Measurements from ENCODE around the gene GRIN2A. TPM values are rescaled to one million over a fixed set of nuclear protein-coding genes. Genes with fewer than 3 reads are reported as not detected.

The GRIN2A gene
- total and polyA plus RNA-seq, 2 donors, result 0.25 to 1.1 TPM

DNA sequence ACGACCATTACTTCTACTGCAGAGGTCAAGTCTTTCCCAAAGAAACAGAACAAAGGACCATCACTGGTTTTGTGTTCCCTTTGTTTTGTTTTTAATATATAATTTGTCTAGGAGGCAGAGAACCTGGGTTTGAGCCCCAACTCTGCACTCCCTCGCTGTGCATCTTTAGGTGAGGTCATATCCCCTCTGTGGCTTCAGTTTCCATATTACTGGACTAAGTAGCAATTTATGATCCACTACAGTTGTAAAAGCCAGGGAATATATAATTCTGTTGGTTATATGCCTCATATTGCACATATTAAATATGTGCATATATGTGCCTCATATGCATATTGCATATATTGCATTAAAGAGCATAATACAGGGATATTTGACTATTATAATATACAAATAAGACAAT, 392.0 kb downstream of the GRIN2A start:
- Histone ChIP-seq H3K27ac (ENCODE audit: low read depth in 1 of 2, low read length in 1 of 2) (no peak overlapping the region), H3K9me3 (ENCODE audit: control insufficient read depth in 2 of 2, insufficient read depth in 1 of 2, low read length in 1 of 2) (no peaks in the 10 kb centered on the region), H3K4me3 (ENCODE audit: low read length in 2 of 2) (no peak overlapping the region), H3K4me1 (ENCODE audit: control insufficient read depth in 2 of 2, insufficient read depth in 2 of 2, low read length in 2 of 2) (no peaks in the 10 kb centered on the region), H3K27me3 (ENCODE audit: control insufficient read depth in 2 of 2, insufficient read depth in 1 of 2, low read length in 1 of 2) (no peaks in the 10 kb centered on the region), H3K36me3 (ENCODE audit: control insufficient read depth in 2 of 2, insufficient read depth in 2 of 2, low read length in 1 of 2) (no peaks in the 10 kb centered on the region)
- DNase-seq (ENCODE audit: low read depth in 6 of 9, low spot score in 9 of 9), result no peak
- WGBS, result 82% methylated on average over 2 of the region's 2 CpGs

DNA sequence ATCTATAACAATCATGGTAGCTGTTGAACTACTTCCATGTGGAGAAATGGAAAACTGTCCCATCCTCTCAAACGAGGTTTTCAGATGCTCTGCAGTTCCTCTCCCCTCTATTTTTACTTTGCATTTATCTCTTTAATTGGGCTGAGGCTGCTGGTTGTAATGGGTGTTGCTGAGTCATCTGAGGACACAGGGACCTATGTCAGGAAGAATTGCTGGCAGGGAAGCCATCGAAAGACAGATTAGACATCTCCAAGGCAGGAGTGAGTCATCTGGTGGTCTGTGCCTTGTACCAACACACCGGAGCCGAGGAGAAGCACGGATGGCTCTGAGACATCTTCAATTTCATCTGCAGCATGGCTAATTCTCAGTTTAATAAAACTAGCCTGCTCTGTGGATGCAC, 394.5 kb downstream of the GRIN2A start:
- Histone ChIP-seq H3K4me3 (ENCODE audit: low read length in 2 of 2) (no peak overlapping the region), H3K9me3 (ENCODE audit: control insufficient read depth in 2 of 2, insufficient read depth in 1 of 2, low read length in 1 of 2) (no peaks in the 10 kb centered on the region), H3K27ac (ENCODE audit: low read depth in 1 of 2, low read length in 1 of 2) (no peak overlapping the region), H3K4me1 (ENCODE audit: control insufficient read depth in 2 of 2, insufficient read depth in 2 of 2, low read length in 2 of 2) (no peaks in the 10 kb centered on the region), H3K27me3 (ENCODE audit: control insufficient read depth in 2 of 2, insufficient read depth in 1 of 2, low read length in 1 of 2) (no peaks in the 10 kb centered on the region), H3K36me3 (ENCODE audit: control insufficient read depth in 2 of 2, insufficient read depth in 2 of 2, low read length in 1 of 2) (no peaks in the 10 kb centered on the region)
- DNase-seq (ENCODE audit: low read depth in 6 of 9, low spot score in 9 of 9), result no peak
- 81% methylated on average over 5 of the region's 5 CpGs for WGBS

DNA sequence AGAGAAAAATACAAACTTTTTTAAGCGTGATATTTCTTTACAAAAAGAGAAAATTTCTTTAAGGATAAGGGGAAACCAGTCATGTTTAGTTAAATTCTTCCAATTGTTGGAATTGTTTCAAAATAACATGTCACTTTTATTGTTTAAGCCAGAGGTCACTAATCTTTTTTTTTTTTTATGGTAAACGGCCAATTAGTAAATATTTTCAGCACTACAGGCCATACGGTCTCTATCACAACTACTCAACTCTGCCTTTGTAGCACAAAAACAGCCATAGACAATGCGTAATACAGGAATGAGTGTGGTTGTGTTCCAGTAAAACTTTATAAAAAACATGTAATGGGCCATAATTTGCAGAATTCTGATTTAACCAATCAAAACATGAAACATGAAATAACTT, 401.4 kb downstream of the GRIN2A start:
- DNase-seq (ENCODE audit: low read depth in 6 of 9, low spot score in 9 of 9), result no peak
- 79% methylated on average over 4 of the region's 4 CpGs for WGBS
- no peaks in the 10 kb centered on the region for H3K36me3 ChIP-seq (ENCODE audit: control insufficient read depth in 2 of 2, insufficient read depth in 2 of 2, low read length in 1 of 2)

DNA sequence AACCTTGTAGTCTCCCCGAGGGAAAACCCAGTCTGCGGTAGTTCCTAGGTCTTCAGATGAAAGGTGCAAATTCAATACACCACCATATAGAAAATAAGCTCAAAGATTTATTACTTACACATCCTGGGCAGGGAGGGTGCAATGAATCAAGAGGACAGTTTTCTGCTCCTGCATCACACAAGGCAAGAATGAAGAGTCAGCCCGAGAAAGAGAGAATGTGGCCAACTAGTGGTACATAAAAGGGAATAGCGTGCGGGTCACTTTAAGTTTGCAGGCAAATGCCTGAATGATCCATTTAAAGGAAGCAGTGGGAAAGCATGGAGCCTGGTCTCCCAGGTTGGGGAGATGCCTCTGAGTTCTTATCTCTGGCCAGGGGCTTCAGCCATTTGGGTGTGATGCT, 403.4 kb downstream of the GRIN2A start:
- H3K4me1 ChIP-seq (ENCODE audit: control insufficient read depth in 2 of 2, insufficient read depth in 2 of 2, low read length in 2 of 2), result no peaks in the 10 kb centered on the region
- WGBS, result 83% methylated on average over 5 of the region's 5 CpGs
- no peaks in the 10 kb centered on the region for H3K9me3 ChIP-seq (ENCODE audit: control insufficient read depth in 2 of 2, insufficient read depth in 1 of 2, low read length in 1 of 2)

More for the DNA sequence above, 401.4 kb downstream of the GRIN2A start:
- H3K4me3 ChIP-seq (ENCODE audit: low read length in 2 of 2), result no peak overlapping the region
- H3K27ac ChIP-seq (ENCODE audit: low read depth in 1 of 2, low read length in 1 of 2), result no peak overlapping the region
- no peaks in the 10 kb centered on the region for H3K4me1 ChIP-seq (ENCODE audit: control insufficient read depth in 2 of 2, insufficient read depth in 2 of 2, low read length in 2 of 2)
- no peaks in the 10 kb centered on the region for H3K27me3 ChIP-seq (ENCODE audit: control insufficient read depth in 2 of 2, insufficient read depth in 1 of 2, low read length in 1 of 2)
- H3K9me3 ChIP-seq (ENCODE audit: control insufficient read depth in 2 of 2, insufficient read depth in 1 of 2, low read length in 1 of 2), result no peaks in the 10 kb centered on the region

DNA sequence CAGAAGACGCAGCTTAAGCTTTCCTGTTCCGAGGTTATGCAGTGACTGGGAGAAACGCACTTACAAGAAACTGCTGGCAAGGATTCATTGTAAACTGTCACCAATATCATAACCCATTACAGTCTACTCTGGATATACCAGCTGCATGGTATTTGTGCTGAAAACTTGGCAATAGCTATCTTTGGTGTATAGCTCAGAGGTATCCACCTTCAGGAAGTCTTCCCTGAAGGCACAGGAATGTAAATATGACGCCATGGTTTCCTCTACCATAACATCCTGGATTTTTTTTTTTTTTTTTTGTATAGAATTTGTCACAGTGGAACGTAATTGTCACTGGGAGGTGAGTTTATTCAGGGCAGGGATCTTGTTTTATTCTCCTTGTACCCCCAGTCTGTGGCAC, 406.2 kb downstream of the GRIN2A start:
- no peaks in the 10 kb centered on the region for H3K4me1 ChIP-seq (ENCODE audit: control insufficient read depth in 2 of 2, insufficient read depth in 2 of 2, low read length in 2 of 2)

More for the DNA sequence above, 403.4 kb downstream of the GRIN2A start:
- no peak overlapping the region for H3K4me3 ChIP-seq (ENCODE audit: low read length in 2 of 2)
- H3K36me3 ChIP-seq (ENCODE audit: control insufficient read depth in 2 of 2, insufficient read depth in 2 of 2, low read length in 1 of 2), result no peaks in the 10 kb centered on the region
- H3K27ac ChIP-seq (ENCODE audit: low read depth in 1 of 2, low read length in 1 of 2), result no peak overlapping the region
- no peaks in the 10 kb centered on the region for H3K27me3 ChIP-seq (ENCODE audit: control insufficient read depth in 2 of 2, insufficient read depth in 1 of 2, low read length in 1 of 2)
- DNase-seq (ENCODE audit: low read depth in 6 of 9, low spot score in 9 of 9), result no peak

DNA sequence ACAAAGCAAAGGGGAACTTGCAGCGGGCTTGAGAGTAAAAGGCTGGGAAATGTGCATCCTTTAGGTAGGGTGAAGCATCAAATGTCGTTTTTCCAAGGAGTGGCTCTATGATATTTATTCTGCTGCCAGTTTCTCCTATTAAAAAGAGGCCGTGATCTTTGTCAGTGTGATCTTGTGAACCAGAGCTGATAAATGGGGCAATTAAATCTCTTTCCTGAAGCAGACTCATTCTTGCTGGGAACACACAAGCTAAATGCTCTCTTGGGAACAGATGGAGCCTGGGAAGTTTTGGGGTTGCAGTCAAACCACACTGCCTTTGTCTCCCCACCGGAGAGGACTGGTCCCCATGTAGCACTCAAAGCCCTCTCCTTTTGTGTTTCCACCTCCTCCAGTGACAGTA, 408.9 kb downstream of the GRIN2A start:
- DNase-seq (ENCODE audit: low read depth in 6 of 9, low spot score in 9 of 9), result no peak
- H3K27ac ChIP-seq (ENCODE audit: low read depth in 1 of 2, low read length in 1 of 2), result no peak overlapping the region
- no peak overlapping the region for H3K4me3 ChIP-seq (ENCODE audit: low read length in 2 of 2)
- 83% methylated on average over 4 of the region's 4 CpGs for WGBS
- no peaks in the 10 kb centered on the region for H3K9me3 ChIP-seq (ENCODE audit: control insufficient read depth in 2 of 2, insufficient read depth in 1 of 2, low read length in 1 of 2)
- H3K27me3 ChIP-seq (ENCODE audit: control insufficient read depth in 2 of 2, insufficient read depth in 1 of 2, low read length in 1 of 2), result no peaks in the 10 kb centered on the region
- no peaks in the 10 kb centered on the region for H3K4me1 ChIP-seq (ENCODE audit: control insufficient read depth in 2 of 2, insufficient read depth in 2 of 2, low read length in 2 of 2)
- H3K36me3 ChIP-seq (ENCODE audit: control insufficient read depth in 2 of 2, insufficient read depth in 2 of 2, low read length in 1 of 2), result no peaks in the 10 kb centered on the region

More for the DNA sequence above, 406.2 kb downstream of the GRIN2A start:
- H3K27ac ChIP-seq (ENCODE audit: low read depth in 1 of 2, low read length in 1 of 2), result no peak overlapping the region
- no peaks in the 10 kb centered on the region for H3K27me3 ChIP-seq (ENCODE audit: control insufficient read depth in 2 of 2, insufficient read depth in 1 of 2, low read length in 1 of 2)
- H3K9me3 ChIP-seq (ENCODE audit: control insufficient read depth in 2 of 2, insufficient read depth in 1 of 2, low read length in 1 of 2), result no peaks in the 10 kb centered on the region
- 87% methylated on average over 5 of the region's 5 CpGs for WGBS
- no peak overlapping the region for H3K4me3 ChIP-seq (ENCODE audit: low read length in 2 of 2)
- DNase-seq (ENCODE audit: low read depth in 6 of 9, low spot score in 9 of 9), result no peak
- H3K36me3 ChIP-seq (ENCODE audit: control insufficient read depth in 2 of 2, insufficient read depth in 2 of 2, low read length in 1 of 2), result no peaks in the 10 kb centered on the region

DNA sequence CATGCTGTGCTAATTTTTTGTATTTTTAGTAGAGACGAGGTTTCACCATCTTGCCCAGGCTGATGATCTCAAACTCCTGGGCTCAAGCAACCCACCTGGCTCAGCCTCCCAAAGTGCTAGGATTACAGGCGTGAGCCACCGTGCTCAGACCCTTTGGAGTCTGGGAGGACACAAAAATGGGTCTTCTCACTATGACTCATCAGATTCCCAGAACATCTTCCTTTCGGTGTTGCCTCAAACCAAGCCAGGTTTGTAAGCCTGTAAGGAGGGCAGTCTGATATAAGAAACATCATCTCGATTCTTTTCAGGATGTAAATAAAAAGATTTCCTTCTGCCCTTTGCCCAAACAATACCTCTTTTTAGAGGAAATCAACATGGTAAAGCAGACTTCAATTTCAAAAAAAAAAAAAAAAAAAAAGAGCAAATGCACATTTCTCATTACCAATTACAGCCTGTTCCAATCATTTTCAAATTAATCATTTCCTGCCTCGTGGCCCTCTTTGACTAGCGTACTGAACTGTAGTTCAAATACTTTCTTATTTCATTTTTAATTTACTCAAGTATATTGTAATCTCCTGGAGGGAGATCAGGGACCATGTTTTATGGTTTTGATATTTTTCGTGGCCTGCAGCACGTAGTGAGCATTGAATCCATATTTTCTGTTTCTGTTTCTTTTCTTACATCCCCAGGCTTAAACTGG, 409.6 kb downstream of the GRIN2A start:
- Histone ChIP-seq H3K4me1 (ENCODE audit: control insufficient read depth in 2 of 2, insufficient read depth in 2 of 2, low read length in 2 of 2) (no peaks in the 10 kb centered on the region), H3K36me3 (ENCODE audit: control insufficient read depth in 2 of 2, insufficient read depth in 2 of 2, low read length in 1 of 2) (no peaks in the 10 kb centered on the region), H3K4me3 (ENCODE audit: low read length in 2 of 2) (no peak overlapping the region), H3K27me3 (ENCODE audit: control insufficient read depth in 2 of 2, insufficient read depth in 1 of 2, low read length in 1 of 2) (no peaks in the 10 kb centered on the region), H3K27ac (ENCODE audit: low read depth in 1 of 2, low read length in 1 of 2) (no peak overlapping the region), H3K9me3 (ENCODE audit: control insufficient read depth in 2 of 2, insufficient read depth in 1 of 2, low read length in 1 of 2) (no peaks in the 10 kb centered on the region)
- 90% methylated on average over 9 of the region's 9 CpGs for WGBS
- no peak for DNase-seq (ENCODE audit: low read depth in 6 of 9, low spot score in 9 of 9)

DNA sequence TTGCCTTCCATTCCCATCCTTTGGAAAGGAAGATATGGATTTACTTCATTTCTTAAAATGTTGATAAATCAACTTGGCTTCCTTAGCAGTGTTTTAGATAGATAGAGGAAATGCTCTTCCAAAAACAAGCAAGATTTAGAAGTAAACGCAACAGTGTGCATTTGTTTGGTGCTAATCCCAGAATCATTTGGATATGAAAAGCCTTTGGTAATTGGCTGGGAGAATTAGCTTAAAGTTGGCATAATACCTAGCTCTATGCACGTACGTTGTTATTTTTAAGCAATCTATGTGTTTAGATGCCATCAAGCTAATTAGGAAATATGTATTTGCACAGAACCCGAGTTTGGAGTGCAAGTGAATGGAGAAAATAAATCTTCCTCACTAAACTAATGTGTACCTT, 415.3 kb downstream of the GRIN2A start:
- H3K27me3 ChIP-seq (ENCODE audit: control insufficient read depth in 2 of 2, insufficient read depth in 1 of 2, low read length in 1 of 2), result no peaks in the 10 kb centered on the region
- H3K9me3 ChIP-seq (ENCODE audit: control insufficient read depth in 2 of 2, insufficient read depth in 1 of 2, low read length in 1 of 2), result no peaks in the 10 kb centered on the region
- H3K4me1 ChIP-seq (ENCODE audit: control insufficient read depth in 2 of 2, insufficient read depth in 2 of 2, low read length in 2 of 2), result no peaks in the 10 kb centered on the region
- no peak for DNase-seq (ENCODE audit: low read depth in 6 of 9, low spot score in 9 of 9)
- WGBS, result 83% methylated on average over 4 of the region's 4 CpGs
- no peak overlapping the region for H3K27ac ChIP-seq (ENCODE audit: low read depth in 1 of 2, low read length in 1 of 2)
- no peak overlapping the region for H3K4me3 ChIP-seq (ENCODE audit: low read length in 2 of 2)
- H3K36me3 ChIP-seq (ENCODE audit: control insufficient read depth in 2 of 2, insufficient read depth in 2 of 2, low read length in 1 of 2), result no peaks in the 10 kb centered on the region

DNA sequence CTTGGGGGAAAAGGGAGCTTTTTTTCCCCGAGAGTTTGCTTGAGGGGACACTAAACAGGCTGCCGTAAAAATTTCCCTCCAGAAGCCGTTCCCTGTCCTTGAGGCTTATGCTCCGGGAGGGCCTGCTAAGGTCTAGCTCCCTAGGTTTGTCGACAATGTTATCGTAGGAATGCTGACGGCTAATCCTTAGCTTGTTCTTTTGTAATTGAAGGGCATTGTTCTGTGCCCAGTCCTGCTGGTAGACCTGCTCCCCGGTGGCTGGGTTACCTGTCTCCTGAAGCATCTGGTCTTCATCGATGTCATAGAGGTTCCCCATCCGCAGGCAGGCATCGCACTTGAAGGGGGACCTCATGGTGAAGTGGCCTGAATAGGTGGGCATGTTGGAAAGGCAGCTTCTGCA, 418.7 kb downstream of the GRIN2A start:
- no peak for DNase-seq (ENCODE audit: low read depth in 6 of 9, low spot score in 9 of 9)
- no peaks in the 10 kb centered on the region for H3K36me3 ChIP-seq (ENCODE audit: control insufficient read depth in 2 of 2, insufficient read depth in 2 of 2, low read length in 1 of 2)
- H3K4me1 ChIP-seq (ENCODE audit: control insufficient read depth in 2 of 2, insufficient read depth in 2 of 2, low read length in 2 of 2), result no peaks in the 10 kb centered on the region
- no peaks in the 10 kb centered on the region for H3K27me3 ChIP-seq (ENCODE audit: control insufficient read depth in 2 of 2, insufficient read depth in 1 of 2, low read length in 1 of 2)
- no peaks in the 10 kb centered on the region for H3K9me3 ChIP-seq (ENCODE audit: control insufficient read depth in 2 of 2, insufficient read depth in 1 of 2, low read length in 1 of 2)
- H3K27ac ChIP-seq (ENCODE audit: low read depth in 1 of 2, low read length in 1 of 2), result no peak overlapping the region
- 92% methylated on average over 11 of the region's 11 CpGs for WGBS
- H3K4me3 ChIP-seq (ENCODE audit: low read length in 2 of 2), result no peak overlapping the region

Measured in thymus (tissue), 11 donors.